GM23338 (cell line): ENCODE results near the gene C12orf56. TPM values are rescaled to one million over a fixed set of nuclear protein-coding genes. Genes with fewer than 3 reads are reported as not detected.

Experiments used
- ATAC-seq: fragments of 200-7000 bp; cut with Tn5 transposase; 3 replicates; pipeline ENCODE4 v1.9.1; 2020
- DNase-seq: peaks from one replicate; pipeline ENCODE4 v3.0.0-alpha.2; 2015; ENCODE audit warnings: low spot score
- H2AFZ ChIP-seq: fragments of 200-600 bp; sonication (generic); 2 replicates; pipeline ENCODE4 v1.8.0; 2016; ENCODE audit warnings: antibody characterized with exemption, mild to moderate bottlenecking, moderate library complexity
- H3F3A ChIP-seq: fragments of 200-600 bp; sonication (generic); replicated peaks from 2 replicates; pipeline ENCODE4 v1.8.0; 2017; ENCODE audit warnings: antibody characterized with exemption, mixed run types, low read depth
- H3K27ac ChIP-seq: fragments of 200-600 bp; sonication (generic); 2 replicates; pipeline ENCODE4 v1.6.1; 2016; ENCODE audit warnings: low read depth
- H3K27me3 ChIP-seq: fragments of 200-600 bp; sonication (generic); 2 replicates; pipeline ENCODE4 v1.8.0; 2016; ENCODE audit warnings: mild to moderate bottlenecking, mixed run types, moderate library complexity; ENCODE audit not compliant: insufficient read depth
- H3K36me3 ChIP-seq: fragments of 200-600 bp; sonication (generic); 2 replicates; pipeline ENCODE4 v1.8.0; 2016; ENCODE audit warnings: mild to moderate bottlenecking; ENCODE audit not compliant: insufficient read depth
- H3K4me1 ChIP-seq: fragments of 200-600 bp; sonication (generic); 2 replicates; pipeline ENCODE4 v1.8.0; 2016; ENCODE audit warnings: mild to moderate bottlenecking, moderate library complexity; ENCODE audit not compliant: insufficient read depth
- H3K4me2 ChIP-seq: fragments of 200-600 bp; sonication (generic); 2 replicates; pipeline ENCODE4 v1.7.1; 2017; ENCODE audit warnings: mixed run types
- H3K4me3 ChIP-seq: fragments of 200-600 bp; sonication (generic); 2 replicates; pipeline ENCODE4 v1.6.1; 2016; ENCODE audit warnings: mixed run types
- H3K79me2 ChIP-seq: fragments of 200-600 bp; sonication (generic); replicated peaks from 2 replicates; pipeline ENCODE4 v1.8.0; 2017; ENCODE audit warnings: mild to moderate bottlenecking; ENCODE audit not compliant: insufficient read depth
- H3K9me2 ChIP-seq: fragments of 200-600 bp; sonication (generic); 2 replicates; pipeline ENCODE4 v1.8.0; 2017; ENCODE audit not compliant: insufficient read depth
- H4K20me1 ChIP-seq: fragments of 200-600 bp; sonication (generic); replicated peaks from 2 replicates; pipeline ENCODE4 v1.8.0; 2017; ENCODE audit warnings: mild to moderate bottlenecking; ENCODE audit not compliant: insufficient read depth
- H3K27ac Mint-ChIP-seq: 2 replicates; pipeline ENCODE4 v1.8.0; 2020; ENCODE audit warnings: inconsistent platforms, mild to moderate bottlenecking, moderate library complexity, mixed read lengths
- H3K27me3 Mint-ChIP-seq: 3 replicates; pipeline ENCODE4 v1.8.0; 2022; ENCODE audit warnings: low read depth, mild to moderate bottlenecking, moderate library complexity, mixed read lengths, inconsistent platforms; ENCODE audit not compliant: insufficient read depth, poor library complexity
- H3K36me3 Mint-ChIP-seq: 3 replicates; pipeline ENCODE4 v1.8.0; 2021; ENCODE audit warnings: low read depth, mild to moderate bottlenecking, inconsistent platforms, moderate library complexity, mixed read lengths
- H3K4me1 Mint-ChIP-seq: 3 replicates; pipeline ENCODE4 v1.8.0; 2020; ENCODE audit warnings: mild to moderate bottlenecking, inconsistent platforms, mixed read lengths
- H3K4me3 Mint-ChIP-seq: 3 replicates; pipeline ENCODE4 v1.8.0; 2021; ENCODE audit warnings: moderate library complexity, mild to moderate bottlenecking, inconsistent platforms, mixed read lengths
- H3K9me3 Mint-ChIP-seq: 3 replicates; pipeline ENCODE4 v1.8.0; 2020; ENCODE audit warnings: moderate library complexity, mild to moderate bottlenecking, inconsistent platforms, mixed read lengths
- CREB1 ChIP-seq: fragments of 250-450 bp; sonication (Bioruptor Pico); IDR thresholded peaks from 2 replicates; pipeline ENCODE4 v1.5.0; 2020; ENCODE audit warnings: low read depth, mild to moderate bottlenecking, moderate library complexity
- EZH2 ChIP-seq: fragments of 200-600 bp; sonication (generic); IDR thresholded peaks from one replicate; pipeline ENCODE4 v1.8.0; 2017; ENCODE audit warnings: antibody characterized with exemption, mild to moderate bottlenecking, low read depth; ENCODE audit not compliant: unreplicated experiment
- EZH2phosphoT487 ChIP-seq: fragments of 200-600 bp; sonication (generic); IDR thresholded peaks from one replicate; pipeline ENCODE4 v1.8.1; 2018; ENCODE audit warnings: antibody characterized with exemption; ENCODE audit not compliant: unreplicated experiment
- JUNB ChIP-seq: IDR thresholded peaks from one replicate; pipeline ENCODE4 v1.6.1; 2016; ENCODE audit warnings: antibody characterized with exemption; ENCODE audit not compliant: unreplicated experiment
- NANOG ChIP-seq: IDR thresholded peaks from 2 replicates; pipeline ENCODE4 v1.6.1; 2016; ENCODE audit warnings: antibody characterized with exemption, borderline replicate concordance
- POLR2AphosphoS5 ChIP-seq: IDR thresholded peaks from 2 replicates; pipeline ENCODE4 v1.6.1; 2016; ENCODE audit warnings: antibody characterized with exemption, low read depth
- REST ChIP-seq: IDR thresholded peaks from one replicate; pipeline ENCODE4 v1.6.1; 2018; ENCODE audit warnings: antibody characterized with exemption; ENCODE audit not compliant: unreplicated experiment
- STAT1 ChIP-seq: IDR thresholded peaks from one replicate; pipeline ENCODE4 v1.6.1; 2016; ENCODE audit warnings: antibody characterized with exemption; ENCODE audit not compliant: unreplicated experiment
- ZNF114 ChIP-seq: fragments of 250-450 bp; sonication (Bioruptor Pico); IDR thresholded peaks from 2 replicates; pipeline ENCODE4 v1.5.0; 2020; ENCODE audit warnings: mild to moderate bottlenecking, moderate library complexity
- ZNF331 ChIP-seq: fragments of 250-450 bp; sonication (Bioruptor Pico); IDR thresholded peaks from 2 replicates; pipeline ENCODE4 v1.5.0; 2020; ENCODE audit warnings: low read depth, mild to moderate bottlenecking, moderate library complexity
- ZNF462 ChIP-seq: fragments of 250-450 bp; sonication (Bioruptor Pico); IDR thresholded peaks from 2 replicates; pipeline ENCODE4 v1.5.0; 2020; ENCODE audit warnings: mild to moderate bottlenecking, moderate library complexity
- polyA plus RNA-seq: library from polyadenylated mRNA; unstranded; fragments of >200 nt; fragmentation: Nextera tagmentation; extraction: Ambion mirVana; gene quantifications from 2 replicates; pipeline ENCODE4 v1.2.1, GENCODE V29; 2016
- total RNA-seq: library from RNA; depleted of rRNA; stranded (reverse); fragments of >200 nt; shearing (Covaris generic); gene quantifications from 2 replicates; pipeline ENCODE4 v1.2.3, GENCODE V29; 2014
- TF ChIP-seq, protein P1 (sequence below): IDR thresholded peaks from 2 replicates; pipeline ENCODE4 v1.6.1; 2016; ENCODE audit warnings: antibody characterized with exemption

Gene C12orf56
- total and polyA plus RNA-seq, 2 experiments from 2014 or later = 6.4 to 9.3 TPM

DNA sequence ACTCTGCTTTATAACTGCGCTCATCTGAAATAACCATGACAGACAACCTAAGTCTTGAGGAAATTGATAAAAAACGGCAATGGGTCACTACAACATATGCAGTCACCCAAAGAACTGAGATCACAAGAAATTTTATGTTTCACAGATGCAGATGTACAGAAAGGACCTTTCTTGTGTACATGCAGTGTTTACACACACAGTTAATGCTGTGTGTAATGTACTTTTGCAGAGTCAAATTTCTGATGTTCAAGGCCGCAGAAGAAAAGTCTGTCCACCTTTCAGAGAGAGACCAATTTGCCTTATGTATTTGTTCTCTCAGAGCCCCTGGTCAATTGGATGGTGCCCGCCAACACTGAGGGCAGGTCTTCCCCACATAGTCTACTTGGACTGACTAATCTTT is 38.4 kb upstream of the C12orf56 start:
- Histone ChIP-seq H2AFZ (no peak overlapping the region), H4K20me1 (peaks cover 14% of the 10 kb centered on the region), H3K36me3 (peaks cover 93% of the 10 kb centered on the region), H3K27me3 (no peaks in the 10 kb centered on the region), H3F3A (peaks cover 11% of the 10 kb centered on the region; the same call in 1 of the 2 replicates), H3K9me2 (no peaks in the 10 kb centered on the region), H3K4me1 (no peaks in the 10 kb centered on the region), H3K79me2 (0 out of 2 replicates have a peak, but pooled peaks cover 2% of the 10 kb centered on the region), H3K4me2 (no peak overlapping the region), H3K27ac (no peak overlapping the region), H3K4me3 (no peak overlapping the region)
- H3K4me3 Mint-ChIP-seq = no peak overlapping the region
- no peak for ATAC-seq
- TF ChIP-seq JUNB (no peak), EZH2phosphoT487 (no peak)
- H3K27ac Mint-ChIP-seq = no peak overlapping the region
- peaks cover 97% of the 10 kb centered on the region for H3K36me3 Mint-ChIP-seq
- H3K9me3 Mint-ChIP-seq = no peaks in the 10 kb centered on the region
- DNase-seq = no peak
- no peaks in the 10 kb centered on the region for H3K27me3 Mint-ChIP-seq
- no peaks in the 10 kb centered on the region for H3K4me1 Mint-ChIP-seq

- peaks cover 93% of the 10 kb centered on the region for H3K36me3 ChIP-seq
- H3K36me3 Mint-ChIP-seq = peaks cover 97% of the 10 kb centered on the region
- no peak for TF ChIP-seq ZNF114
- no peak for TF ChIP-seq ZNF331 (CRISPR knock-in tag)
- no peak for TF ChIP-seq JUNB
- TF ChIP-seq REST = no peak
- TF ChIP-seq POLR2AphosphoS5 = no peak
- TF ChIP-seq CREB1 (CRISPR knock-in tag) = no peak
- TF ChIP-seq STAT1 = no peak
- TF ChIP-seq, protein P1, sequence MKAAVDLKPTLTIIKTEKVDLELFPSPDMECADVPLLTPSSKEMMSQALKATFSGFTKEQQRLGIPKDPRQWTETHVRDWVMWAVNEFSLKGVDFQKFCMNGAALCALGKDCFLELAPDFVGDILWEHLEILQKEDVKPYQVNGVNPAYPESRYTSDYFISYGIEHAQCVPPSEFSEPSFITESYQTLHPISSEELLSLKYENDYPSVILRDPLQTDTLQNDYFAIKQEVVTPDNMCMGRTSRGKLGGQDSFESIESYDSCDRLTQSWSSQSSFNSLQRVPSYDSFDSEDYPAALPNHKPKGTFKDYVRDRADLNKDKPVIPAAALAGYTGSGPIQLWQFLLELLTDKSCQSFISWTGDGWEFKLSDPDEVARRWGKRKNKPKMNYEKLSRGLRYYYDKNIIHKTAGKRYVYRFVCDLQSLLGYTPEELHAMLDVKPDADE = no peak
- TF ChIP-seq NANOG = no peak
- TF ChIP-seq EZH2phosphoT487 = no peak
- TF ChIP-seq ZNF462 (CRISPR knock-in tag) = no peak
- no peak for TF ChIP-seq EZH2
These were observed 37.4 kb upstream of the C12orf56 start for GRCh38 chr12:64427988-64428387.

More at GRCh38 chr12:64427988-64428387, 37.4 kb upstream of the C12orf56 start:
- H3K27me3 ChIP-seq = no peaks in the 10 kb centered on the region
- no peak for DNase-seq
- no peak overlapping the region for H2AFZ ChIP-seq
- no peak overlapping the region for H3K4me3 Mint-ChIP-seq
- H3K9me3 Mint-ChIP-seq = no peaks in the 10 kb centered on the region
- no peak overlapping the region for H3K4me2 ChIP-seq
- ATAC-seq = no peak
- no peaks in the 10 kb centered on the region for H3K27me3 Mint-ChIP-seq
- peaks cover 14% of the 10 kb centered on the region for H4K20me1 ChIP-seq
- H3K4me3 ChIP-seq = no peak overlapping the region
- no peaks in the 10 kb centered on the region for H3K9me2 ChIP-seq
- no peaks in the 10 kb centered on the region for H3K4me1 Mint-ChIP-seq
- H3F3A ChIP-seq = peaks cover 11% of the 10 kb centered on the region; the same call in 1 of the 2 replicates
- H3K27ac Mint-ChIP-seq = no peak overlapping the region
- no peak overlapping the region for H3K27ac ChIP-seq
- H3K4me1 ChIP-seq = no peaks in the 10 kb centered on the region
- H3K79me2 ChIP-seq = no peaks in the 10 kb centered on the region
